ENCODE results near the gene ACSM6.

- TF ChIP-seq CTCF (IDR thresholded peaks at IDR 0.05) (peak in 1 of 7 experiments; percentile 41), POLR2A (IDR thresholded peaks at IDR 0.05) (no peak)
These were observed 17.9 kb upstream of the ACSM6 start for GRCh38 chr10:95176101-95176500.

Measured in body of pancreas (tissue), 4 donors.